Prostate gland (tissue), 2 donors: ENCODE results near the gene NBEA. TPM values are rescaled to one million over a fixed set of nuclear protein-coding genes. Genes with fewer than 3 reads are reported as not detected.

ENCODE experiments used
- DNase-seq: peaks from one replicate; pipeline ENCODE4 v3.0.0-alpha.2; 2019; ENCODE audit warnings: low spot score
- H3K27ac ChIP-seq, 2 donors: fragments of 200-600 bp; sonication (generic); 2 replicates each; pipeline ENCODE4 v1.5.1; 2017 to 2019
- H3K27me3 ChIP-seq: fragments of 200-600 bp; sonication (generic); replicated peaks from 2 replicates; pipeline ENCODE4 v1.5.1; 2019; ENCODE audit not compliant: insufficient read depth
- H3K36me3 ChIP-seq, 2 donors: fragments of 200-600 bp; sonication (generic); 1 replicate in 1 of 2; 2 replicates in 1 of 2; pipeline versions ENCODE4 v1.5.1 to v1.8.1; 2017 to 2019
- H3K4me1 ChIP-seq: fragments of 200-600 bp; sonication (generic); replicated peaks from 2 replicates; pipeline ENCODE4 v1.5.1; 2019
- H3K4me3 ChIP-seq, 2 donors: fragments of 200-600 bp; sonication (generic); 2 replicates each; pipeline ENCODE4 v1.5.1; 2017 to 2019
- H3K9me3 ChIP-seq: fragments of 200-600 bp; sonication (generic); 2 replicates; pipeline ENCODE4 v1.5.1; 2017
- CTCF ChIP-seq, 4 experiments: fragments of 200-600 bp in 2 of 4; fragments of 450-650 bp in 2 of 4; sonication (generic) in 2 of 4; IDR thresholded peaks; 1 replicate in 3 of 4; 2 replicates in 1 of 4; pipeline ENCODE4 v1.5.1; 2016 to 2019; ENCODE audit warnings: antibody characterized with exemption in 4 of 4, mild to moderate bottlenecking in 2 of 4, moderate library complexity in 2 of 4
- POLR2A ChIP-seq: fragments of 450-650 bp; IDR thresholded peaks from one replicate; pipeline ENCODE4 v1.6.1; 2016; ENCODE audit warnings: antibody characterized with exemption, mild to moderate bottlenecking
- POLR2AphosphoS5 ChIP-seq: sonication (generic); formaldehyde crosslinking; IDR thresholded peaks from one replicate; pipeline ENCODE4 v1.6.1; 2017; ENCODE audit warnings: antibody characterized with exemption
- WGBS: methylation state at CpG from one replicate; pipeline ENCODE4 v1.1.5; 2018; 5-methylcytosine and 5-hydroxymethylcytosine counted together
- intact Hi-C: fragments of 100-400 bp; cut with DNase I; formaldehyde crosslinking; loops from one replicate; pipeline ENCODE4 v1.14.2; 2022
- total RNA-seq, 2 donors: library from RNA; depleted of rRNA; stranded (reverse); fragments of >200 nt; gene quantifications; one replicate each; pipeline ENCODE4 v1.1.0, GENCODE V29; 2016

The NBEA gene
- total RNA-seq, 2 donors from 2014 or later = 13.6 to 16.9 TPM

- H3K9me3 ChIP-seq = no peaks in the 10 kb centered on the region
- H3K36me3 ChIP-seq = no peaks in the 10 kb centered on the region
- H3K27me3 ChIP-seq = no peaks in the 10 kb centered on the region
- DNase-seq = no peak
- intact Hi-C loops = no loop called here
- no peak overlapping the region for H3K4me3 ChIP-seq
- H3K27ac ChIP-seq = no peak overlapping the region
- TF ChIP-seq POLR2A (no peak), POLR2AphosphoS5 (no peak), CTCF (IDR thresholded peaks at IDR 0.05) (no peak)
- H3K4me1 ChIP-seq = no peaks in the 10 kb centered on the region
Measured at GRCh38 chr13:35573639-35574038, 631.6 kb downstream of the NBEA start.

GRCh38 chr13:35592457-35592856 lies 650.4 kb downstream of the NBEA start:
- intact Hi-C loops = no loop called here
- H3K4me1 ChIP-seq = no peaks in the 10 kb centered on the region
- no peaks in the 10 kb centered on the region for H3K36me3 ChIP-seq
- no peak overlapping the region for H3K4me3 ChIP-seq
- H3K27ac ChIP-seq = no peak overlapping the region
- TF ChIP-seq POLR2A (no peak), CTCF (IDR thresholded peaks at IDR 0.05) (no peak), POLR2AphosphoS5 (no peak)
- WGBS = 88% methylated on average over 4 of the region's 4 CpGs
- H3K27me3 ChIP-seq = no peaks in the 10 kb centered on the region
- H3K9me3 ChIP-seq = no peaks in the 10 kb centered on the region
- no peak for DNase-seq

GRCh38 chr13:35593651-35594050 lies 651.6 kb downstream of the NBEA start:
- WGBS = 76% methylated on average over 3 of the region's 3 CpGs
- no peak for DNase-seq
- no peaks in the 10 kb centered on the region for H3K36me3 ChIP-seq
- no peaks in the 10 kb centered on the region for H3K27me3 ChIP-seq
- H3K4me1 ChIP-seq = no peaks in the 10 kb centered on the region
- no peak overlapping the region for H3K4me3 ChIP-seq
- intact Hi-C loops = no loop called here
- TF ChIP-seq POLR2AphosphoS5 (no peak), CTCF (IDR thresholded peaks at IDR 0.05) (no peak), POLR2A (no peak)
- no peaks in the 10 kb centered on the region for H3K9me3 ChIP-seq
- no peak overlapping the region for H3K27ac ChIP-seq

- WGBS = 79% methylated on average over 1 of the region's 1 CpG
- no peak for DNase-seq
- Histone ChIP-seq H3K4me1 (no peaks in the 10 kb centered on the region), H3K27ac (no peak overlapping the region), H3K9me3 (no peaks in the 10 kb centered on the region), H3K36me3 (no peaks in the 10 kb centered on the region), H3K4me3 (no peak overlapping the region), H3K27me3 (no peaks in the 10 kb centered on the region)
- intact Hi-C loops = no loop called here
- no peak for TF ChIP-seq CTCF (IDR thresholded peaks at IDR 0.05)
Measured at GRCh38 chr13:35594096-35594495, 652.0 kb downstream of the NBEA start.

- H3K4me1 ChIP-seq = no peaks in the 10 kb centered on the region
- intact Hi-C loops = no loop called here
- no peak overlapping the region for H3K4me3 ChIP-seq
- no peak for DNase-seq
- no peak overlapping the region for H3K27ac ChIP-seq
- no peak for TF ChIP-seq POLR2AphosphoS5
- TF ChIP-seq CTCF (IDR thresholded peaks at IDR 0.05) = no peak
- no peak for TF ChIP-seq POLR2A
- no peaks in the 10 kb centered on the region for H3K36me3 ChIP-seq
- H3K9me3 ChIP-seq = no peaks in the 10 kb centered on the region
- H3K27me3 ChIP-seq = no peaks in the 10 kb centered on the region
Measured at GRCh38 chr13:35595181-35595580, 653.1 kb downstream of the NBEA start.
